NCI-H510A (cell line): Measurements from ENCODE around the gene IL18R1.

Source experiments
- DNase-seq: peaks from one replicate; lab custom pipeline; 2025; lab: John Stamatoyannopoulos, UW

The IL18R1 gene

DNA sequence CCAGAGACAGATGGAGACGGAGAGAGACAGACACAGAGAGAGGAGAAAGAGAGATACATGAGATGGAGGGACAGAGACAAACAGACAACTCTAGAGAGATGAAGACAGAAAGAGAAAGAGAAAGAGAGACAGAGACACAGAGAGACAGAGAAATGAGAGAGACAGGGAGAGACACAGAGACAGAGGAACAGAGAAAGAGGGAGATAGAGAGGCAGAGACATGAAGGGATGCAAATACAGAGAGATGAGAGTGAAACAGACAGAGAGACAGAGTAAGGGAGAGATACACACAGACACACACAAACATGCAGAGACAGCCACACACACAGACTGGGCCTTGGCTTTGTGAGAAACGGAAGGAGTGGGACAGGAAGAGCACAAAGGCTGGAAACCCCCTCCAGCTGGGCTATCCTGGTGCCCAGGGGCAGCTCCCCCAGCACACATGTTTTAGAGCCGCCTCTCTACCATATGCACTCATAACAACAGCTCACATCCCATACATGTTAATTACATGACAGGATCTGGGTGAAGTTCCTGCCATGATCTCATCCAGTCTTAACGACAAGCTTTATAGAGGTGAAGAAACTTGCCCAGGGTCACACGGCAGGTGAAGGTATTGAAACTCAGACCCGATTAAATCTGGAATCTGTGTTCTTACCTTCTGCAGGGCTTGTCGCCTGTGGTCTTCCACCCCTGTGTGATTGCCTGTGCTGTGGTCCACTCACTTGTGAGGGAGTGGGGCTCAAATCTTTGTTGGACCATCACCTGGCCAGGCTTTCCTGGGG lies 32.4 kb downstream of the IL18R1 start:
- DNase-seq = no peak

DNA sequence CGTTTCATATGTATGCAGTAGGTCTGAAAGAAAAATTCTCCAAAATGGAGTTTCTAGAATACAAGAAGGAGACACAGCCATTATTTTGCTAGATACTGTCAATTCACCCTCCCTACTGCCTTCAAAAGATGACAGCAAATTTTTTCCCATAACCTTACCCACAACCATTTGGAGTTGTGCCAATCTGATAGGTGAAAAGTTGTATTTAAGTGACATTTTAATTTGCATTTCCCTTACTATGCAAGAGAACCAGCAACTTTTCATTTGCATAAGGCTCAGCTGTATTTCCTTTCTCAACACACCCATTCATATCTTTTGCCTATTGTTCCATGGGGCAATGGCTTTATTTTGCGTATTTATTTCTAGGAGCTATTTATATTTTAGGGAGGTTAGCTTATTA lies 36.0 kb downstream of the IL18R1 start:
- no peak for DNase-seq

DNA sequence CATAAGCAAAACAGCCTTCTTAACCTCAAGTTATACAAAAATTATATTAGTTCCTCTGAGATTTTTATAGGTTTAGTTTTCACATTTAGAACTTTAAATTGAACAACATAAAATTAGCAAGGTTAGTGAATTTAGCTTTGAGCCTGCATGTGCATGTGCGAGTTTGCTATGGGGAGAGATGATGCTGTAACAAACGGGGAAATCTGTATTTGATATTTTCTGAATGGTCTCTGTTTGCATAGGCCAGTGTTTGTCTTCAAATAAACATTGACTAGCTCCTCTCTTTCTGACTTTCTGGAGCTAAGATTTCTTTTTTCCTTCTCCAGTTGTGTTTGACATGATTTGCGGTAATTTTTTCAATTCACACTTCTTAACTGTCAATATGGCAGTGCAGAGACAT lies 36.5 kb downstream of the IL18R1 start:
- DNase-seq = no peak

DNA sequence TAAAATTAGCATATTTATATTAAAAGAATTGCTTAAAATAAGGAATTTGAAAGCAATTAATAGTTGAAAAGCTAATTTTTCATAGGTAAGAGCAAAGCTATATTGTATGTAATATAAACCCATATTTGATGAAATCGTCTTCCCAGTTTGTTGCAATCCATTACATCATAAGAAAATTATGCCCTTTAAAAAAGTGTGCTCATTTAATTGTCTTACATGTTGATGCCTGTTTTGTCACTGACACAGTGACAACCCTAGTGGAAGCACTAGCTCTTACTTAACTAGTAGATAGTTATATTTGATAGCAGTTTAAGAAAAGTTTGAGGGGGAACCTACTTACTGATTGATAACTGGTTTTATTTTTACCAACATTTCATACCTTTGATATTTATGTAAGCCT lies 37.3 kb downstream of the IL18R1 start:
- DNase-seq = no peak

DNA sequence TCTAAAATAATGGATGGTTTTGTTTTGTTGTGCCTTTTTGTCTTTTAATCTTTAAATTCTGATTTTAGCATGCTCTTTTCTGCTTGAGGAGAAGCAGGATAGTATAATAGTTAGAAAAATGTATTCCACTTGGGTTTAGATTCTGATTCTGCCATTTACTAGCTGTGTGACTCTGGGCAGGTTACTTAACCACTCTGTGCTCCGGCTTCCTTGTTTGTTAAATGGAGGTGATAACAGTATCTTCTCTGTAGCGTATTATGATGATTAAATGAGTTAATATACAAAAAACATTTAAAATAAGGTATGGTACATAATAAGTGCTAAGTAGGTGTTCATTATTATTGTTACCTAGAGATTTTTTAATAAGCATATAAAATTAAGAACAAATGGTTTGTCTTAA lies 40.4 kb downstream of the IL18R1 start:
- no peak for DNase-seq

DNA sequence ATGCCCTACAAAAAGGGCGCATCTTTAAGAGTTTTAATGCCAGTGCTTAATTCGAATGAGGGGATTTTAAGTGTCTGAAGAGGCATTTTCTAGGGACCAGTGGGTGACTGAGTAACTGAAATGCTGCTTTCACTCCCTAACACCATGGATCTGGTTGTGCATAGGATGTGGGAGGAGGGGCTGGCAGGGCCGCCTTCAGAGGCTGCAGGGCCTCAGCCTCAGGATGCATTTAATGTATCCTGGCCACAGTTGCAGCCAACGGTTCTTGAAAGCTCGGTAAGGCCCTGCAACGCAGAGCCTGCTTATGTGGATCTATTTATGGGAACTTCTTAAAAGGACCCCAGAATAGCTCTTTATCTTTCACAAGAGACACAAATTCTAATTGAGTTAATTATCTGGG lies 41.6 kb downstream of the IL18R1 start:
- no peak for DNase-seq

DNA sequence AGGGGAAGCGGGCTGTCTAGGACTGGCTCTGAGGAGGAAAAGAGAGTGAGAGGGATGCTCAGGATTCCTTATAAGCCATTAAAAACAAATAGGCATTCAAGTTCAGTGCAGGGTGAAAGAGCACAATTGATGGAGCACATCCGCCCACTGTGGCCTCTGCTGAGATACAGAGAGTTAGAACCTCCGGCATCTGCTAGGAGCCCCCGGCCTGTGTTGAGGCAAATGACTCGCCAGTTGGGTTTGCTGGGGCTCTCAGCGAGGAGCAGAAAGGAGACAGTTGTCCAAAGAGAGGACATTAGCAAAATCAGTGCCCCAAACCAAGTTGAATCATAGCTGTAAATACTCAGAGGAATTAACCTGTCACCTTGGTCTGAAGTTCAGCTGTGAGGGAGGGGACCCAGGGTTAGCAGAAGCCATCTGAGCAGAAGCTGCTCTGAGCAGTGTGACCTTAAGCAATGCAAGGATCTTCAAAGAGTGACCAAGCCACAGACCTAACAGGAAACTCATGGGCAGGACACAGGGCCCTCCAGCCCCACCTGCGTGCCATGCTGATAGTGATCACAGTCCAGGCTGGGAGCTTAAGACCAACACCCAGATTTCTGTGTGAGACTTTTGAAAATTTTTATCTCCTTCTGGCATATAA lies 44.0 kb downstream of the IL18R1 start:
- DNase-seq = no peak

DNA sequence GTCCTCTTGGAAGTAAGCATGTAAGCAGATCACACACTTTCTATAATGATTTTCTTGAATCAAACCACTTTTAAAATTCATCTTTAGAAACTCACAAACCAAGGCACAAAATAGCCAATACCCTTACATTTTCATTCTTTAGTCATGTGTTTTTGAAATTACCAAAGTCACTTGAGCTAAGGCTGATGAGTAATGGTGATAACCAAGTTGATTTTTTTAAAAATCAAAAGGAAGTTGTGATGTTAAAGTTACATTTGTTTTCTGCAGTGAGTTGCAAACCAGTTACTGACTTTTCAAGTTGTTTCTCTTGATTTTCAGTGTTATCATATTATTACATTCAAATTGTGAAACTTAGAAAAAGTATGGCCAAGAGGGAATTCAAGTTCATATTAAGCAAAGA lies 45.9 kb downstream of the IL18R1 start:
- no peak for DNase-seq

DNA sequence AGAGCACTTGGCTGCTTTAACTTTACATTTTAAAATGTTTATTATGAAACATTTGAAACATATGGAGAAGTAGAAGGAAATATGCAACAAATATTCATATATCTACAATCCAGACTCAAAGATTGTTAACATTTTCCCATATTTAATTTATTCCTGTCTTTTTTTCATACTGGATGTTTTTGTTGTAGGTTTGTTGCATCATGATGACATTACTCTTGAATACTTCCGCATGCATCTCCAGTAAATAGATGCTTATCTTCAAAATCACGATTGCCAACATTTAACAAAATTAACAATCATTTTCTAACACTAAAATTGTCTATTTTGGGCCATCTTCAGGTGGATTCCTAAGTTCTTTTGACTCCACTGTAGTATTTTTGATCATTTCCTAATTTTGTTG lies 46.3 kb downstream of the IL18R1 start:
- DNase-seq = no peak

DNA sequence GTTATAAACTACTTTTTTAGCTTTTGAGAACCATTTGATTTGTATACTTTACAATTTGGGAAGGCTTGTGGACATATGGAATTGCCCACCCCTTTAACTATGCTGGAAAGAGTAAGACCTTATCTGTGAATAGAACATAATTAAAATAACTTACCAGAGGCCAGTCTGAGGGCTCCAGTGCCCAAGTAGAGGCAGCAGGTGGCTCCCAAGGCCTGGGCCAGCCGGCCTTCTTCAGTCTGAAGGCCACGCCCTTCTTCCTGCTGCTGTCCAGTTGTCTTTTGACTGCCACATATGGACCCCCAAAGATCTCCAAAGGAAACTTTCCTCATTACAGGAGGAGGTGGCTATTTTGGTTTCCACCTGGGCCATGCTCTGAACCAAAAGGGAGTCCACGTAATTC lies 55.4 kb downstream of the IL18R1 start:
- DNase-seq = no peak

DNA sequence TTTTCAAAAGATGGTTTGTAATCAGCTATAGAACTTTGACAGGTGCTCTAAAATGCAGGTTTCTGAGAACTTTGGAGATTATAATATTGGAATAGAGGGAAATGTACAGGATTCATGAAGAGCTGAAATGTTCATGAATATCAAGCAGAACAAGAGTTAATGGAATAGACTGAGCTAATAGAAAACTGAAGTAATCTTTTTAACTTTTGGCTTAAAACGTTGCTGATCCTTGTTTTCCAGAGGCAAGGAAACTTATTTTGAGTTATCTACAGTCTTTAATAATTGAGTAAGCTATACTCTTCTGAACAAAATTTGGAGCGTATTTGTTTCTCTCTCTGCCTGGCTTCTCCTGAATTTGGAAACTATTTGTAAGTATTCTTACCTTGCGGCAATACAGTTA lies 56.6 kb downstream of the IL18R1 start:
- DNase-seq = no peak

DNA sequence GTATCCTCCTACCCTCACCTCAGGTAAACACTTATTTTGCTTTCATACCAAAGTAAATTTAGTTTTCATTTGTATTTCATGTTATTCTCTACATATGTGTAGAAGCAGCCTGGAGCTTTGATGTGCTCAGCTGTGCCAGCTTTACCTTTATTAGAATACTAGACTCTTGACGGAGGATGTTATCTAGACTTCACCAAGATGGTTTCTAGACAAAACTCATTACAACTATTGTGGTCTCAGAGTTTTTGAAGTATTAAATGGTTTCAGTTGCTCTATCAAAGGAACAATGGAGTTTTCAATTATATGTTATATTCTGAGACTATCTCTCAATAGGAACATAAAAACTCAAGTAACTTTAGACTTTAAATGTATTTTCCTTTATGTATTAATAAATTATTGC lies 62.4 kb downstream of the IL18R1 start:
- no peak for DNase-seq

DNA sequence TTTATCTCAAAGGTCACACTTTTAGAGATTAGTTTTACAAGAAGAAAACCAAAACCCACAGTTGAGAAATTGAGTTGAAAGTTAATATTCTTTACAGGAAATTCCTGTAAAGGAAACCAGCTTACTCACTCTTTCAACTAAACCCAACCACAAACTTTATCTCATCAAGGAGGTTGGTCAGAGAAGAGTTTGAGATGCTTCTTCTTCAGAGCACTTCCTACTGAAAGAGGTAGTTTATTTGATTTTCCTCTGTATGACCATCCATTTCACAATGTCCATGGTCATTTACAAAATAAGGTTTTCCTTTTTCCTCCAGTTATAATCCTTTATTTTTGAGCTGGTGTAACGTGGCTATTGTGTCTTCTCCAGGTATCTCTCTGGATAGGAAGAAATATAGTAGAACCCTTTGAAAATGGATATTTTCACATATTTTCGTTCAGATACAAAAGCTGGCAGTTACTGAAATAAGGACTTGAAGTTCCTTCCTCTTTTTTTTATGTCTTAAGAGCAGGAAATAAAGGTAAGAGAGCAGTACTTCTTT lies 62.9 kb downstream of the IL18R1 start:
- no peak for DNase-seq

DNA sequence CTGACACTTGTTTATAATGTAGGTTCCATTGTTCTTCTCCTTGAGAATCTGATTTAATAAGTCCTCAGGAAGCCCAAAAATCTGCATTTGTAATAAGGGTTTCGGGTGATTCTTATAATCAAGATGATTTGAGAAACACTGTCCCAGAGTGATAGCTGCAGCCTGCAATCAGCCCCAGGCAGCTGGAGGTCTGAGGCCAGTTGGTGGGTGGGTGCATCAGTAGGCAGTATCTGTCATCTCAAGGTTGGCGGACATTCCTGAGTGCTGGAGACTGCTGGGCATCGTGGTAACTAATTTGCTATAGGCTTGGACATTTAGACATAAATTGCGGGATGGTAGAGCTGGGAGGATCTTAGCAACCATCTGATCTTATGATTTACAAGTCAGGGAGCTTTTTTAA lies 64.7 kb downstream of the IL18R1 start:
- DNase-seq = no peak

DNA sequence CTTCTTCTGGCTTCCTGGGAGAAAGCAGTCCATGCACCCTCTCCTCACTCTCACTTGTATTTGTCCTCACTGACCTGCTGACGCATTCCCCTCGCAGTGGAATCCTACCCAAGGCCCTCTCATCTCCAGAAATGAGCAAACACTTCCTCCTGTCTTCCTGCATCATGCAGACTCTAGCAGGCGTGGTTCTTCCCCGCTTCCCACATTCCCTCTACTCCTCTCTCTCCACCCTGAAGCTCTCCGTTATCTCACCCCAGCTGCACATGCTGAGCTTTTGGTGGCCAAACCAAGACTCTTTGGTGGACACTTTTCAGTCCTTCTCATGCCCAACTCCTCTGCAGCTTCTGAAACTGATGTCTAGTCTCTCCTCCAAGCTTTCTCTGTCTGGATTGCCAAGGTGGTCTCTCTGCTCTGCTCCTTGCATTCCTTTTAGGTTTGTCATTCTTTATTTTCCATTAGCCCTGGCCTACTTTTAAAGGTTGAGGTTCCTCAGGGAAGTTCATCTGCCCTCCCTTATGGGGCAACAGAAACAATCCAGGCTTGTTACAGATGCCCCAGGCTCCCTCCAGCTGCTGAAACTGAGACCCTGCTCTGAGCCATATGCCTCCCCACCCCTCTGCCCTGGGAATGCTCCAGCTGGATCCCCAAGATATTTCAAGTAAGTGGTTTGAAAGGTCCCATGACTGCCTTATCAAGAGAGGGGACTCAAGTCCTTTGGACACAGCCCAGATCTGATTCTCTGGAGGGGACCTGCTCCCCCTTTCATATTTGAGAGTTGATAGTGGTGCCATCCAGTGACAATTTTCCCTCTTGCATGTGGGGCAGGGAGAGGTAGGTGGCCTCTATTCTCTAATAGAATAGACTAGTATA lies 66.5 kb downstream of the IL18R1 start:
- DNase-seq = no peak

DNA sequence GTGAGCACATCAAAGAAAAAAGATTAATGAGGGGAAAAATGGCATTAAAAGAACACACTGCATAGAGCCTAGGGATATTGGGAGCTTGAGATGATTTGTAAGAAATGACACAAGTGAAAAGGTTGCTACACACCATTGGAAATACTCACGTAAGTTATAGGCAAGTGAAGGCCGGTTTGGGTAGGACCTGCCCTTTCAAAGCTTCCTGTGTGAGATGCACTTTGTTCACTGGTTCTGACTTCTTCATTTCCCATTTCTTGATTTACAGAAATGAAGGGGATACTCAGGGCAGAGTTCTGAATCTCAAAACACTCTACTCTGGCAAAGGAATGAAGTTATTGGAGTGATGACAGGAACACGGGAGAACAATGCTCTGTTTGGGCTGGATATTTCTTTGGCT lies 67.3 kb downstream of the IL18R1 start, which contains the start of gene IL18RAP:
Gene IL18RAP (plus strand): TSS at position 251 of the 400 bp plus-strand sequence. CDS start 118 bp downstream, at position 369.
- DNase-seq = no peak

DNA sequence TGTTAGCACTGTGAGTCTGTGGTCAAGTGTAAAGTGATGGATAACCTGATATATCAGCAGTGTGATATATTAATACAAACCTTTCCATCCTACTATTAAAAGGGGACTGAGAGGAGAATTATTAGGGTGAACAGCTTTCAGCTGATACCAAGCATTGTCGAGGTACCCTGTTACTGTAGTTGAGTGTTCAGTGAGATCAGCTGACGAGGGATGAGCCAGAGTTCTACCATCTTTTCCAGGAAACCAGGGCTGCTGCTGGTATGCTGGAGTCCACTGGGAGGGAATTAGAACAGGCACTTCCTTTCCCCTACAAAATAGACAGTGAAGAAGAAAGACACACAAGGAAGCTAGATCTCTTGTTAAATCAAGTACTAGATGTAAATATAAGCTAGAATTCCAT lies 67.8 kb downstream of the IL18R1 start:
- DNase-seq = no peak

DNA sequence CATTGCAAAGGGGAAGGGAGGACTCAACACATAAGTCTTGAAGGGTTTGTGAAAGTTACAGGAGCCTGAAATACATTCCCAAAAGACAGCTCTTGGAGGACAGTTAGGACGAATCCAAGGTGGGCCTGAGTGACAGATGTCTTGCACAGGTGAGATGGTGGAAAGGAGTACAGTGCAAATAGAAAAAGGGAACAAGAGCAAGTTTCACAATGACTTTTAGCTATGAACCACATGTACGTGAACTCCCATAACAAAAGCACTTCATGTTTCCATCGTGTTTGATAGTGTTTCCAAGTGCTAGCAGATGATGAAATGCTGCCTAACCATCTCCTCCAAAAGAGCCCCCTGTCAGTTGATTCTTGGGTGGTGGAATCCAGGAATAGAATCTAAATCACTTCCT lies 69.2 kb downstream of the IL18R1 start:
- no peak for DNase-seq

DNA sequence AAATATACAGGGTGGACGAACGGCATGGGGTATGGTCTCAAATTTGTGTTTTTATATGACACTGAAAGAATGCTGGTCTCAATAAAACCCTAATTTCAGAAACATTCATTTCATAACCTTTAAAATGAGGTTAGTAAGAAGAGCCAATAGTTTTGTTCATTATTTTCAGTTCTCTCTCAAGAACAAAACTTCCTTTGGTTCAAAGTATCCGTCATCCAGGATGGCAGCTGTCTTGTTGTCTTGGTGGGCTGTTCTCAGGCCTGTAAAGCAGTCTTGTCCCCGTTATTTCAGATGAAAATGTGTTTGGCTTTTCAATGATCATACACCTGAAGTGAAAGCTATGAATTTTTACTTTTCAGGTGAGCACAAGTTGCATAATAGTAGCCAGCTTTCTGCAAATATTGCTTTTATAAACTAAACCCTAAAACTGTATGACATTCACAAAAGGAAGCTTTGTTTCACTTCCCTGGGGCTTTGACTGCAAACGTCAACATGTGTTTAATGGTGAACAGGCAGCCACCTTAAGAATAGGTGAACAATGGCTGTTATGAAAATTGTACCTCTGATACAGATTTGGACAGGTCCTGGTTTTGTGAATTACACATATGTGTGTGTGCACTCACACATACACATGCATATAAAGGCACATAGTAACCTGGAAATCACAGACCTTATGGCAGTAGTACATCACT lies 70.0 kb downstream of the IL18R1 start:
- no peak for DNase-seq

DNA sequence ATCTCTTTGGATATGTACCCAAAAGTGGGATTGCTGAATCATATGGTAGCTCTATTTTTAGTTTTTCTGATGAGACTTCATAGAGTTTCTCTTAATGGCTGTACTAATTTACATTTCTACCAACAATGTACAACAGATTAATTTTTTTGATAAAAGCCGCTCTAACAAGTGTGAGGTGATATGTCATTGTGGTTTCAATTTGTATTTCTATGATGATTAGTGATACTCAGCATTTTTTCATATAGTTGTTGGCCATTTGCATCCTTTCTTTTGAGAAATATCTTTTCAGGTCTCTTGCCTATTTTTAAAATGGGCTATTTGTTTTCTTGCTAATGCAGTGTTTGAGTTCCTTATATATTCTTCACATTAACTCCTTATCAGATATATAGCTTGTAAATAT lies 71.7 kb downstream of the IL18R1 start:
- no peak for DNase-seq

DNA sequence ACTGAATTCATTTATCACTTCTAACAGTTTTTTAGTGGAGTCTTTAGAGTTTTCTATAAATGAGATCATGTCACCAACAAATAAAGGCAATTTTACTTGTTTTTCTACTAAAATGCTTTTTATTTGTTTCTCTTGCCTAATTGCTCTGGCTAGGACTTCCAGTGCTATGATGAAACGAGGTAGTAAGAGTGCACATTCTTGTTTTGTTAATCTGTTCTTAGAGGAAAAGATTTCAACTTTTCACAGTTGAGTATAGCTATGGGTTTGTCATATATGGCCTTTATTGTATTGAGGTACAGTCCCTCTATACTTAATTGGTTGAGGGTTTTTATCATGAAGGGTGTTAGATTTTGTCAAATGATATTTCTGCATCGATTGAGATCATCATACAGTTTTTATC lies 73.0 kb downstream of the IL18R1 start:
- no peak for DNase-seq

DNA sequence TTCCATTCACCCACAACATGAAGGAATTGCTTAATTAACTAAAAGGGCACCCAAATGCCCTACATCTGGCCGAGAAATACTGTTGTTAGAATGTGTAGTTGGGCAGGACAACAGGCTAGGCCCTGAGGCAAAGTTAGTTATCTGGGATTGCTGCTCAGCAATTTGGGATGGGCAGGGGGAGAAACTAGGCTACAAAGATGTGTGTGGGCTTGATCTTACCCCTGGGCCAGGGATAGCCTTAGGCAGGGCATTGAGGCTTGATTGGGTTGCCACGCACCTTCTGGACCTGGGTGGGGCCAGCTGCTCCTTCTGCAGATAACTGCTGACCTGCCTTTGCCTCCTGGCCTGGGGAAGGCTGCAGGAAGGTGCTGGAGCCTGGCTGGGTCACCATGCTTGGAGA lies 76.8 kb downstream of the IL18R1 start:
- DNase-seq = no peak
